Measurements from ENCODE around the gene AKIRIN2.
"Not testable (repeated sequence)": the region's sequence is repeated elsewhere in the genome, so short reads cannot be mapped to it uniquely, and the experiment has no call there.

The AKIRIN2 gene

GRCh38 chr6:87686636-87687205 is 15.3 kb downstream of the AKIRIN2 start:
- H3K27ac ChIP-seq (ENCODE audit: low read length); H3K4me3 ChIP-seq (ENCODE audit: low read length); H3K9me3 ChIP-seq (ENCODE audit: control insufficient read depth, insufficient read depth, low read length); DNase-seq (ENCODE audit: low read depth, low spot score); H3K36me3 ChIP-seq (ENCODE audit: control insufficient read depth, insufficient read depth, low read length); H3K4me1 ChIP-seq (ENCODE audit: control insufficient read depth, insufficient read depth, low read length); H3K27me3 ChIP-seq (ENCODE audit: control insufficient read depth, insufficient read depth, low read length): not testable (repeated sequence)
- no CpG with 5 or more reads among the region's 11 CpGs for WGBS (ENCODE audit: insufficient coverage, insufficient read length)

- Histone ChIP-seq H3K9me3 (ENCODE audit: control insufficient read depth, insufficient read depth, low read length) (no peaks in the 10 kb centered on the region), H3K36me3 (ENCODE audit: control insufficient read depth, insufficient read depth, low read length) (no peaks in the 10 kb centered on the region), H3K27ac (ENCODE audit: low read length) (no peak overlapping the region), H3K27me3 (ENCODE audit: control insufficient read depth, insufficient read depth, low read length) (no peaks in the 10 kb centered on the region), H3K4me3 (ENCODE audit: low read length) (no peak overlapping the region), H3K4me1 (ENCODE audit: control insufficient read depth, insufficient read depth, low read length) (no peaks in the 10 kb centered on the region)
- no CpG with 5 or more reads among the region's 1 CpG for WGBS (ENCODE audit: insufficient coverage, insufficient read length)
- no peak for DNase-seq (ENCODE audit: low read depth, low spot score)
Observed at GRCh38 chr6:87684895-87685654, 17.0 kb downstream of the AKIRIN2 start.

DNA sequence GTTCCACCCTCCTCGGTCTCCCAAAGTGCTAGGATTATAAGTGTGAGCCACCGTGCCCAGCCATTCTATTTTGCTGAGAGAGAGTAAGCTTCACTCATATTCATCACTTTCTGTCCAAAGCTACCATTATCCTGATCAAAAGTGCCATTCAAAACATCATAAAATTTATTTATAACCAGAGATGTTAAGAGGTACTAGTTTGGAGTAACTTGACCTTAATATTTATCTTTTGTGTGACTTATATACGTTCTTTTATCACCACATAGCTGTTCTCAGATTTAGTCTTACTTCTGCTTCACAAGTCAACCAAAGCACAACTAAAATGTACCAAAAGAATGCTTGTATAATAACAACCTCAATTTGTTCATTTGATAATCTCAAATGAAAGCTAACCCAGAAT is 18.1 kb downstream of the AKIRIN2 start:
- Histone ChIP-seq H3K36me3 (ENCODE audit: control insufficient read depth, insufficient read depth, low read length) (no peaks in the 10 kb centered on the region), H3K4me1 (ENCODE audit: control insufficient read depth, insufficient read depth, low read length) (no peaks in the 10 kb centered on the region), H3K27me3 (ENCODE audit: control insufficient read depth, insufficient read depth, low read length) (no peaks in the 10 kb centered on the region), H3K27ac (ENCODE audit: low read length) (no peak overlapping the region), H3K4me3 (ENCODE audit: low read length) (no peak overlapping the region), H3K9me3 (ENCODE audit: control insufficient read depth, insufficient read depth, low read length) (no peaks in the 10 kb centered on the region)
- no CpG with 5 or more reads among the region's 3 CpGs for WGBS (ENCODE audit: insufficient coverage, insufficient read length)
- DNase-seq (ENCODE audit: low read depth, low spot score) = no peak

- Histone ChIP-seq H3K27me3 (ENCODE audit: control insufficient read depth, insufficient read depth, low read length) (no peaks in the 10 kb centered on the region), H3K4me3 (ENCODE audit: low read length) (no peak overlapping the region), H3K4me1 (ENCODE audit: control insufficient read depth, insufficient read depth, low read length) (no peaks in the 10 kb centered on the region), H3K27ac (ENCODE audit: low read length) (no peak overlapping the region), H3K36me3 (ENCODE audit: control insufficient read depth, insufficient read depth, low read length) (no peaks in the 10 kb centered on the region), H3K9me3 (ENCODE audit: control insufficient read depth, insufficient read depth, low read length) (no peaks in the 10 kb centered on the region)
- DNase-seq (ENCODE audit: low read depth, low spot score) = no peak
Observed at GRCh38 chr6:87682310-87682709, 19.7 kb downstream of the AKIRIN2 start.

DNA sequence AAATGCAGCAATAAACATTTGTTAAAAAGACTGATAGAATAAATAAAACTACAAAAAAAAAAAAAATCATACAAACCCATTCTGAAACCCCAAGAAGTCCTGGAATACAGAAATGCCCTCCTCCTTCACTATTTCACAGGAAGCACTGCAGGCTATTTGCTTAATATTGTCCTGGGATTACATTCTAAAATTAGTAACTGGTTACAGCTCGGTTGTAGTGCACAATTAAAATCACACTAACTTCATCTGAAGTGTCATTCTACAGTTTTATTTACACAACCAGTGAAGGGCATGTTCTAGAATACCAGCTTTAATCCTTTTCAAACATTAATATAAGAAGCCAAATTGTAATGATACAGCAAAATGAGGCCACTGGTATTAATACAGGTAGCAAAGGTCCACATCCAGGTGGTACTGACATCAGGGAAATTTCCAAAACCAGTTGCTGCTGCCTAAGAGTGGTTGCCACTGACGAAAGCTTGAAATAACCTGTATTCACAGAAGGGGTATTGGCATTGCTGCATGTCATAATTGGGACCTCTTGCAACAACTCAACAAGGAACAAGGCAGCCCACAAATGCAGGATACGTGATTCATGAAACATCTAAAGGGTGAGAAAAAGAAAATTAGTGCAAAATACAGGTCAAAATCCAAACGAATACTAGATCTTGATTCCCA is 26.9 kb downstream of the AKIRIN2 start:
- DNase-seq (ENCODE audit: low read depth, low spot score) = no peak
- no peak overlapping the region for H3K27ac ChIP-seq (ENCODE audit: low read length)
- no CpG with 5 or more reads among the region's 4 CpGs for WGBS (ENCODE audit: insufficient coverage, insufficient read length)
- no peak overlapping the region for H3K4me3 ChIP-seq (ENCODE audit: low read length)
- H3K4me1 ChIP-seq (ENCODE audit: control insufficient read depth, insufficient read depth, low read length) = no peaks in the 10 kb centered on the region
- H3K36me3 ChIP-seq (ENCODE audit: control insufficient read depth, insufficient read depth, low read length) = peaks cover 4% of the 10 kb centered on the region; the same call in 1 of the 2 replicates
- H3K9me3 ChIP-seq (ENCODE audit: control insufficient read depth, insufficient read depth, low read length) = no peaks in the 10 kb centered on the region
- H3K27me3 ChIP-seq (ENCODE audit: control insufficient read depth, insufficient read depth, low read length) = no peaks in the 10 kb centered on the region

GRCh38 chr6:87674290-87674689 is 27.7 kb downstream of the AKIRIN2 start:
- H3K9me3 ChIP-seq (ENCODE audit: control insufficient read depth, insufficient read depth, low read length) = no peaks in the 10 kb centered on the region
- no peak overlapping the region for H3K27ac ChIP-seq (ENCODE audit: low read length)
- H3K4me3 ChIP-seq (ENCODE audit: low read length) = no peak overlapping the region
- no peaks in the 10 kb centered on the region for H3K27me3 ChIP-seq (ENCODE audit: control insufficient read depth, insufficient read depth, low read length)
- no peaks in the 10 kb centered on the region for H3K4me1 ChIP-seq (ENCODE audit: control insufficient read depth, insufficient read depth, low read length)
- DNase-seq (ENCODE audit: low read depth, low spot score) = no peak
- peaks cover 4% of the 10 kb centered on the region; the same call in 1 of the 2 replicates for H3K36me3 ChIP-seq (ENCODE audit: control insufficient read depth, insufficient read depth, low read length)

GRCh38 chr6:87673237-87673636 is 28.8 kb downstream of the AKIRIN2 start:
- H3K27ac ChIP-seq (ENCODE audit: low read length) = no peak overlapping the region
- WGBS (ENCODE audit: insufficient coverage, insufficient read length) = no CpG with 5 or more reads among the region's 5 CpGs
- no peaks in the 10 kb centered on the region for H3K4me1 ChIP-seq (ENCODE audit: control insufficient read depth, insufficient read depth, low read length)
- H3K36me3 ChIP-seq (ENCODE audit: control insufficient read depth, insufficient read depth, low read length) = peaks cover 4% of the 10 kb centered on the region; the same call in 1 of the 2 replicates
- no peak for DNase-seq (ENCODE audit: low read depth, low spot score)
- H3K9me3 ChIP-seq (ENCODE audit: control insufficient read depth, insufficient read depth, low read length) = no peaks in the 10 kb centered on the region
- no peaks in the 10 kb centered on the region for H3K27me3 ChIP-seq (ENCODE audit: control insufficient read depth, insufficient read depth, low read length)
- H3K4me3 ChIP-seq (ENCODE audit: low read length) = no peak overlapping the region

DNA sequence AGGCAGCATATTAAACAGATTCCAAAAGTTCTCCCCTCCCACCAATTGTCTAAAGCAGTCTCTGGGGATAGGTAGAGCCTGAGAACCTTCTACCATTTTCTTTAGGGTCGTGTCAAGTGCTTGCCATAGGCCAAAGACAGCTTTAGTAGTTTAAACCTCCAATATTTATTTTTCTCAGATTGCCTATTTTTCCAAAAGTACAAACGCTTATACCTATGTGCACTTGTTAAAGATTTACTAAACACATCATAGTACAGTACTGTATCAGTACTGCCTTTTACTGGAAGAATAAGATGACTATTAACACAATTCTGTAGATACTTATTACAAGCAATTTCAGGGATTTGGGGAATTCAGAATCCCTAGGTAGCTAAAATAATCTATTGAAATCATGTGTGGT is 29.4 kb downstream of the AKIRIN2 start:
- Histone ChIP-seq H3K4me1 (ENCODE audit: control insufficient read depth, insufficient read depth, low read length) (no peaks in the 10 kb centered on the region), H3K27me3 (ENCODE audit: control insufficient read depth, insufficient read depth, low read length) (no peaks in the 10 kb centered on the region), H3K36me3 (ENCODE audit: control insufficient read depth, insufficient read depth, low read length) (peaks cover 4% of the 10 kb centered on the region; the same call in 1 of the 2 replicates), H3K9me3 (ENCODE audit: control insufficient read depth, insufficient read depth, low read length) (no peaks in the 10 kb centered on the region), H3K27ac (ENCODE audit: low read length) (no peak overlapping the region), H3K4me3 (ENCODE audit: low read length) (no peak overlapping the region)
- DNase-seq (ENCODE audit: low read depth, low spot score) = no peak
- no CpG with 5 or more reads among the region's 2 CpGs for WGBS (ENCODE audit: insufficient coverage, insufficient read length)

- Histone ChIP-seq H3K27ac (ENCODE audit: low read length) (no peak overlapping the region), H3K4me3 (ENCODE audit: low read length) (no peak overlapping the region), H3K36me3 (ENCODE audit: control insufficient read depth, insufficient read depth, low read length) (peaks cover 4% of the 10 kb centered on the region; the same call in 1 of the 2 replicates), H3K9me3 (ENCODE audit: control insufficient read depth, insufficient read depth, low read length) (no peaks in the 10 kb centered on the region), H3K4me1 (ENCODE audit: control insufficient read depth, insufficient read depth, low read length) (no peaks in the 10 kb centered on the region), H3K27me3 (ENCODE audit: control insufficient read depth, insufficient read depth, low read length) (no peaks in the 10 kb centered on the region)
- no peak for DNase-seq (ENCODE audit: low read depth, low spot score)
- no CpG with 5 or more reads among the region's 6 CpGs for WGBS (ENCODE audit: insufficient coverage, insufficient read length)
Observed at GRCh38 chr6:87671555-87672029, 30.4 kb downstream of the AKIRIN2 start.

GRCh38 chr6:87670707-87671106 is 31.3 kb downstream of the AKIRIN2 start:
- H3K4me3 ChIP-seq (ENCODE audit: low read length) = no peak overlapping the region
- no peaks in the 10 kb centered on the region for H3K4me1 ChIP-seq (ENCODE audit: control insufficient read depth, insufficient read depth, low read length)
- peaks cover 4% of the 10 kb centered on the region; the same call in 1 of the 2 replicates for H3K36me3 ChIP-seq (ENCODE audit: control insufficient read depth, insufficient read depth, low read length)
- no peaks in the 10 kb centered on the region for H3K27me3 ChIP-seq (ENCODE audit: control insufficient read depth, insufficient read depth, low read length)
- H3K27ac ChIP-seq (ENCODE audit: low read length) = no peak overlapping the region
- no CpG with 5 or more reads among the region's 2 CpGs for WGBS (ENCODE audit: insufficient coverage, insufficient read length)
- H3K9me3 ChIP-seq (ENCODE audit: control insufficient read depth, insufficient read depth, low read length) = no peaks in the 10 kb centered on the region
- no peak for DNase-seq (ENCODE audit: low read depth, low spot score)
